K562 (cell line): ENCODE results near the gene POC1B. TPM values are rescaled to one million over a fixed set of nuclear protein-coding genes. Genes with fewer than 3 reads are reported as not detected.

Experiments
- ATAC-seq: fragments of 200-7000 bp; cut with Tn5 transposase; 3 replicates; pipeline ENCODE4 v1.9.1; 2020; ENCODE audit warnings: moderate library complexity
- BruUV-seq: library from RNA; stranded (reverse); fragments of 400-500 nt; replicated peaks from 2 replicates; lab custom pipeline; 2021; lab: Mats Ljungman, UMichigan
- CTCF ChIA-PET: fragments of 300-600 bp; formaldehyde crosslinking; extraction: SDS; loops from one replicate; lab custom pipeline; 2021; ENCODE audit warnings: low intra/inter-chr PET ratio; lab: Yijun Ruan, JAX
- POLR2A ChIA-PET: fragments of 300-600, 350-650 bp; sonication (Branson Sonifier 250); formaldehyde crosslinking; extraction: SDS; loops from one replicate; lab custom pipeline; 2021; ENCODE audit warnings: antibody characterized with exemption, inconsistent platforms; lab: Yijun Ruan, JAX
- DNase-seq, 4 experiments: peaks; one replicate each; pipeline versions ENCODE4 v3.0.0 to v3.0.0-alpha.2; 2011 to 2018; ENCODE audit warnings: low spot score in 3 of 4, mixed read lengths in 3 of 4; ENCODE audit errors: extremely low read depth in 1 of 4
- FAIRE-seq: peaks from 2 replicates; lab custom pipeline; 2011; peaks lifted over from hg19 to GRCh38; lab: Jason Lieb, UNC
- H2AFZ ChIP-seq: 2 replicates; pipeline ENCODE4 v1.6.0; 2011; ENCODE audit warnings: low read depth, low read length, control low read depth, inconsistent platforms
- H3K27ac ChIP-seq: fragments of 200-600 bp; 3 replicates; pipeline ENCODE4 v1.8.0; 2011; ENCODE audit warnings: low read depth, mild to moderate bottlenecking, control low read depth, inconsistent platforms, low read length, moderate library complexity, mixed read lengths; ENCODE audit errors: extremely low read depth
- H3K27me3 ChIP-seq, 2 experiments: fragments of 300-600 bp in 1 of 2; 2 replicates in 1 of 2; 3 replicates in 1 of 2; pipeline versions ENCODE4 v1.6.0 to v1.8.0; 2011; ENCODE audit warnings: inconsistent platforms in 2 of 2, low read length in 2 of 2, mild to moderate bottlenecking in 1 of 2, mixed read lengths in 1 of 2, moderate library complexity in 1 of 2; ENCODE audit not compliant: control insufficient read depth in 2 of 2, insufficient read depth in 2 of 2
- H3K36me3 ChIP-seq: fragments of 300-600 bp; 3 replicates; pipeline ENCODE4 v1.8.0; 2011; ENCODE audit warnings: mild to moderate bottlenecking, low read length, inconsistent platforms; ENCODE audit not compliant: control insufficient read depth, insufficient read depth
- H3K4me1 ChIP-seq, 2 experiments: fragments of 200-600 bp in 1 of 2; replicated peaks in 1 of 2; 2 replicates in 1 of 2; 3 replicates in 1 of 2; pipeline versions ENCODE4 v1.5.1 to v1.8.0; 2011; ENCODE audit warnings: inconsistent platforms in 2 of 2, low read length in 2 of 2, mild to moderate bottlenecking in 1 of 2, mixed read lengths in 1 of 2, moderate library complexity in 1 of 2; ENCODE audit not compliant: control insufficient read depth in 2 of 2, insufficient read depth in 2 of 2
- H3K4me2 ChIP-seq: 2 replicates; pipeline ENCODE4 v1.6.1; 2011; ENCODE audit warnings: low read length, control low read depth, inconsistent platforms, mixed read lengths; ENCODE audit not compliant: insufficient read depth
- H3K4me3 ChIP-seq: fragments of 200-600 bp; sonication (generic), shearing (Covaris generic); 2 replicates; pipeline ENCODE4 v1.5.1; 2016; ENCODE audit warnings: control low read depth, inconsistent platforms
- H3K79me2 ChIP-seq: fragments of 200-600 bp; 3 replicates; pipeline ENCODE4 v1.8.0; 2011; ENCODE audit warnings: low read length, inconsistent platforms; ENCODE audit not compliant: control insufficient read depth, insufficient read depth
- H3K9ac ChIP-seq, 2 experiments: 2 replicates each; pipeline versions ENCODE4 v1.6.0 to v1.6.1; 2011; ENCODE audit warnings: low read depth in 2 of 2, low read length in 2 of 2, control low read depth in 1 of 2, inconsistent platforms in 1 of 2, mild to moderate bottlenecking in 1 of 2, mixed read lengths in 1 of 2; ENCODE audit not compliant: insufficient read depth in 1 of 2
- H3K9me1 ChIP-seq: one replicate; pipeline ENCODE4 v1.6.0; 2011; ENCODE audit warnings: inconsistent platforms, mild to moderate bottlenecking, low read length, moderate library complexity; ENCODE audit not compliant: control insufficient read depth, insufficient read depth
- H3K9me3 ChIP-seq: replicated peaks from 2 replicates; pipeline ENCODE4 v1.5.1; 2011; ENCODE audit warnings: low read depth, low read length, inconsistent platforms; ENCODE audit not compliant: control insufficient read depth, insufficient read depth
- H4K20me1 ChIP-seq: replicated peaks from 2 replicates; pipeline ENCODE4 v1.6.1; 2011; ENCODE audit warnings: low read length, inconsistent platforms, mixed read lengths; ENCODE audit not compliant: control insufficient read depth, insufficient read depth
- BACH1 ChIP-seq: fragments of 200-800 bp; sonication (Bioruptor generic); IDR thresholded peaks from 2 replicates; pipeline ENCODE4 v1.6.1; 2016; ENCODE audit warnings: missing genetic modification characterization, missing compliant biosample characterization
- CREBBP ChIP-seq: IDR thresholded peaks from one replicate; pipeline ENCODE4 v1.6.1; 2012; ENCODE audit warnings: low read depth, mild to moderate bottlenecking, control low read depth, inconsistent platforms, low read length
- EHMT2 ChIP-seq: fragments of 450-650 bp; IDR thresholded peaks from 2 replicates; pipeline ENCODE4 v1.6.1; 2018; ENCODE audit warnings: antibody characterized with exemption
- HDAC8 ChIP-seq: fragments of 450-650 bp; IDR thresholded peaks from 2 replicates; pipeline ENCODE4 v1.6.1; 2016; ENCODE audit warnings: mild to moderate bottlenecking, missing genetic modification characterization, moderate library complexity, missing compliant biosample characterization
- MLX ChIP-seq, 2 experiments: fragments of 450-650 bp in 1 of 2; sonication (generic) in 1 of 2; formaldehyde crosslinking; conservative IDR thresholded peaks; 2 replicates each; pipeline versions ENCODE4 v1.4.0 to v1.8.1; 2020 to 2022; ENCODE audit warnings: mild to moderate bottlenecking in 1 of 2, missing genetic modification reagents in 1 of 2
- PHB2 ChIP-seq: fragments of 450-650 bp; IDR thresholded peaks from 2 replicates; pipeline ENCODE4 v1.6.1; 2017; ENCODE audit warnings: low read depth
- RBBP5 ChIP-seq: fragments of 200-600 bp; sonication (generic); IDR thresholded peaks from 2 replicates; pipeline ENCODE4 v1.6.1; 2012; ENCODE audit warnings: borderline replicate concordance, mild to moderate bottlenecking, low read length, control low read depth, inconsistent platforms; ENCODE audit not compliant: insufficient read depth, poor library complexity, severe bottlenecking
- SMAD3 ChIP-seq: fragments of 450-650 bp; formaldehyde crosslinking; conservative IDR thresholded peaks from 2 replicates; pipeline ENCODE4 v1.4.0; 2020; ENCODE audit warnings: mild to moderate bottlenecking
- ZMIZ1 ChIP-seq, 2 experiments: fragments of 150-350 bp in 1 of 2; IDR thresholded peaks; 2 replicates each; pipeline ENCODE4 v1.6.1; 2012 to 2016; ENCODE audit warnings: low read depth in 2 of 2, low read length in 2 of 2, mild to moderate bottlenecking in 1 of 2, moderate library complexity in 1 of 2
- ZNF696 ChIP-seq: fragments of 250-450 bp; sonication (Bioruptor Pico); conservative IDR thresholded peaks from 2 replicates; pipeline ENCODE4 v1.4.0; 2020; ENCODE audit warnings: mild to moderate bottlenecking, moderate library complexity
- WGBS: fragments of 100-300 bp; shearing (Covaris generic); methylation state at CpG from one replicate; pipeline ENCODE4 v1.1.6; 2016; ENCODE audit warnings: low coverage, mixed read lengths; ENCODE audit not compliant: insufficient coverage; ENCODE audit errors: missing lambda C conversion rate; 5-methylcytosine and 5-hydroxymethylcytosine counted together
- in situ Hi-C: fragments of 300-500 bp; cut with MboI; formaldehyde crosslinking; loops from 4 replicates; pipeline ENCODE4 v1.15.0; 2018; ENCODE audit warnings: inconsistent platforms, mixed read lengths
- intact Hi-C: fragments of 100-400 bp; cut with micrococcal nuclease; formaldehyde crosslinking; loops from 2 replicates; pipeline ENCODE4 v1.14.2; 2022
- polyA plus RNA-seq, 8 experiments: library from polyadenylated mRNA; depleted of rRNA in 4 of 8; stranded (reverse) in 5 of 8; unstranded in 3 of 8; fragments of >200 nt; fragmentation: Nextera tagmentation in 2 of 8; fragmentation: Illumina TruSeq in 1 of 8; extraction: Ambion mirVana in 2 of 8; extraction: Trizol in 1 of 8; gene quantifications; 2 replicates each; pipeline versions ENCODE4 v1.2.1 to v1.2.3, GENCODE V29; 2011 to 2014; ENCODE audit warnings: inconsistent platforms in 1 of 8, missing spikeins in 1 of 8
- total RNA-seq, 7 experiments: library from RNA; depleted of rRNA in 6 of 7; stranded (reverse); fragments of >200 nt in 6 of 7; fragmentation: Illumina TruSeq in 2 of 7; extraction: Trizol in 2 of 7; gene quantifications; 2 replicates each; pipeline versions ENCODE4 v1.2.1 to v1.2.3, GENCODE V29; 2011 to 2021; ENCODE audit warnings: low replicate concordance in 1 of 7
- TF ChIP-seq, protein P1 (sequence below): fragments of 450-650 bp; IDR thresholded peaks from 2 replicates; pipeline ENCODE4 v1.6.1; 2018; ENCODE audit not compliant: partially characterized antibody
- TF ChIP-seq, protein P2 (sequence below): IDR thresholded peaks from 2 replicates; pipeline ENCODE4 v1.6.1; 2014; ENCODE audit warnings: antibody characterized with exemption

The POC1B gene
- total and polyA plus RNA-seq, 9 of the 15 experiments (the other 6 are each of a cell fraction or from before 2014, with no cell fraction given): 4.5 to 16.1 (median 10.4) TPM

DNA sequence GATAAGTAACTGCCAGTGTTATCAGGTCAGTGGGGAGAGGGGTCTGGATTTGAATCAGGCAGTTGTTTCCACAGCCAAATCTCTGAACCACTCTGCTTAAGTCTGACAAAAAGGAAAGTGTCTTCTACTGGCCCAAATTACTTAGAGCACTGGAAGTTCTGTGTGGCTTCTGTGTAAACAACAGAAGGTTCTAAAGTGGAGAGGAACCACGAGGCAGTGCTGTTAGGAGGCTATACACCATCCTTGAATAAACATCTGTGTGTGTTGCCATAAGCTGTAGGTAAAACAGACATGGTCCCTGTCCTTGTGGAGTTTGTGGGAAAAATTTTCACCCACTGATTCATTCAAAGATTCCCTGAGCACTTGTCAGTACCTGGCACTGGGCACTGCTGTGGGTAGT, 51.2 kb downstream of the POC1B start:
- FAIRE-seq (no peak), DNase-seq (no peak), ATAC-seq (no peak)
- H3K4me1 ChIP-seq: no peaks in the 10 kb centered on the region
- H3K9me3 ChIP-seq: no peaks in the 10 kb centered on the region
- TF ChIP-seq CREBBP (no peak), BACH1 (tag) (no peak), SMAD3 (CRISPR knock-in tag) (no peak), ZNF696 (no peak), EHMT2 (no peak), ZMIZ1 (IDR thresholded peaks at IDR 0.05; ENCODE audit: low read depth in 2 of 2, low read length in 2 of 2) (no peak), HDAC8 (tag) (no peak), MLX (CRISPR knock-in tag; conservative IDR thresholded peaks at IDR 0.05) (no peak), PHB2 (no peak), RBBP5 (no peak)
- TF ChIP-seq, protein P1, sequence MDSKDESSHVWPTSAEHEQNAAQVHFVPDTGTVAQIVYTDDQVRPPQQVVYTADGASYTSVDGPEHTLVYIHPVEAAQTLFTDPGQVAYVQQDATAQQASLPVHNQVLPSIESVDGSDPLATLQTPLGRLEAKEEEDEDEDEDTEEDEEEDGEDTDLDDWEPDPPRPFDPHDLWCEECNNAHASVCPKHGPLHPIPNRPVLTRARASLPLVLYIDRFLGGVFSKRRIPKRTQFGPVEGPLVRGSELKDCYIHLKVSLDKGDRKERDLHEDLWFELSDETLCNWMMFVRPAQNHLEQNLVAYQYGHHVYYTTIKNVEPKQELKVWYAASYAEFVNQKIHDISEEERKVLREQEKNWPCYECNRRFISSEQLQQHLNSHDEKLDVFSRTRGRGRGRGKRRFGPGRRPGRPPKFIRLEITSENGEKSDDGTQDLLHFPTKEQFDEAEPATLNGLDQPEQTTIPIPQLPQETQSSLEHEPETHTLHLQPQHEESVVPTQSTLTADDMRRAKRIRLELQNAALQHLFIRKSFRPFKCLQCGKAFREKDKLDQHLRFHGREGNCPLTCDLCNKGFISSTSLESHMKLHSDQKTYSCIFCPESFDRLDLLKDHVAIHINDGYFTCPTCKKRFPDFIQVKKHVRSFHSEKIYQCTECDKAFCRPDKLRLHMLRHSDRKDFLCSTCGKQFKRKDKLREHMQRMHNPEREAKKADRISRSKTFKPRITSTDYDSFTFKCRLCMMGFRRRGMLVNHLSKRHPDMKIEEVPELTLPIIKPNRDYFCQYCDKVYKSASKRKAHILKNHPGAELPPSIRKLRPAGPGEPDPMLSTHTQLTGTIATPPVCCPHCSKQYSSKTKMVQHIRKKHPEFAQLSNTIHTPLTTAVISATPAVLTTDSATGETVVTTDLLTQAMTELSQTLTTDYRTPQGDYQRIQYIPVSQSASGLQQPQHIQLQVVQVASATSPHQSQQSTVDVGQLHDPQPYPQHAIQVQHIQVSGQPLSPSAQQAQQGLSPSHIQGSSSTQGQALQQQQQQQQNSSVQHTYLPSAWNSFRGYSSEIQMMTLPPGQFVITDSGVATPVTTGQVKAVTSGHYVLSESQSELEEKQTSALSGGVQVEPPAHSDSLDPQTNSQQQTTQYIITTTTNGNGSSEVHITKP: no peak
- TF ChIP-seq, protein P2, sequence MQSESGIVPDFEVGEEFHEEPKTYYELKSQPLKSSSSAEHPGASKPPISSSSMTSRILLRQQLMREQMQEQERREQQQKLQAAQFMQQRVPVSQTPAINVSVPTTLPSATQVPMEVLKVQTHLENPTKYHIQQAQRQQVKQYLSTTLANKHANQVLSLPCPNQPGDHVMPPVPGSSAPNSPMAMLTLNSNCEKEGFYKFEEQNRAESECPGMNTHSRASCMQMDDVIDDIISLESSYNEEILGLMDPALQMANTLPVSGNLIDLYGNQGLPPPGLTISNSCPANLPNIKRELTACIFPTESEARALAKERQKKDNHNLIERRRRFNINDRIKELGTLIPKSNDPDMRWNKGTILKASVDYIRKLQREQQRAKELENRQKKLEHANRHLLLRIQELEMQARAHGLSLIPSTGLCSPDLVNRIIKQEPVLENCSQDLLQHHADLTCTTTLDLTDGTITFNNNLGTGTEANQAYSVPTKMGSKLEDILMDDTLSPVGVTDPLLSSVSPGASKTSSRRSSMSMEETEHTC: no peak
- intact Hi-C loops: loop anchor here (10.0 kb wide), 2 partner anchors 220 to 1470 kb away; no protein-coding TSS in a partner anchor
- no peak overlapping the region for H3K9ac ChIP-seq
- POLR2A ChIA-PET: no interaction called here
- BruUV-seq: no TSS peak
- no peak overlapping the region for H3K27ac ChIP-seq
- in situ Hi-C loops: loop anchor here (5.0 to 25.0 kb wide), 2 partner anchors 53 to 1463 kb away; partner anchors contain the start of gene POC1B
- no peak overlapping the region for H2AFZ ChIP-seq
- H3K4me3 ChIP-seq: no peak overlapping the region
- CTCF ChIA-PET: interaction anchor here (0.9 kb wide), 1 partner anchor 55 kb away, joined by 3 read pairs; no protein-coding TSS in a partner anchor
- no peaks in the 10 kb centered on the region for H4K20me1 ChIP-seq
- no peaks in the 10 kb centered on the region for H3K27me3 ChIP-seq
- 0% methylated on average over 1 of the region's 1 CpG for WGBS
- no peak overlapping the region for H3K4me2 ChIP-seq
- no peaks in the 10 kb centered on the region for H3K9me1 ChIP-seq
- no peaks in the 10 kb centered on the region for H3K79me2 ChIP-seq
- H3K36me3 ChIP-seq: no peaks in the 10 kb centered on the region
